HEK293T (cell line): Measurements from ENCODE around the gene DBN1.

Source experiments
- ARNT ChIP-seq: fragments of 450-650 bp; IDR thresholded peaks from 2 replicates; pipeline ENCODE4 v1.6.1; 2017; ENCODE audit warnings: mild to moderate bottlenecking
- BHLHE40 ChIP-seq: fragments of 450-650 bp; IDR thresholded peaks from 2 replicates; pipeline ENCODE4 v1.6.1; 2016; ENCODE audit warnings: mild to moderate bottlenecking, moderate library complexity, borderline replicate concordance
- LEF1 ChIP-seq: fragments of 450-650 bp; IDR thresholded peaks from 2 replicates; pipeline ENCODE4 v1.6.1; 2017; ENCODE audit warnings: mild to moderate bottlenecking, borderline replicate concordance
- TARDBP ChIP-seq: fragments of 450-650 bp; IDR thresholded peaks from 2 replicates; pipeline ENCODE4 v1.6.1; 2016

- TF ChIP-seq TARDBP (no peak), LEF1 (no peak), ARNT (no peak), BHLHE40 (no peak)
These were observed 28.6 kb upstream of the DBN1 start for GRCh38 chr5:177501874-177502678.
